ENCODE measurements around the gene GRIP2. TPM values are rescaled to one million over a fixed set of nuclear protein-coding genes. Genes with fewer than 3 reads are reported as not detected.

Gene GRIP2
- total and polyA plus RNA-seq, 9 of the 15 experiments (the other 6 are each of a cell fraction or from before 2014, with no cell fraction given), result 0.01 TPM; not detected in 7

DNA sequence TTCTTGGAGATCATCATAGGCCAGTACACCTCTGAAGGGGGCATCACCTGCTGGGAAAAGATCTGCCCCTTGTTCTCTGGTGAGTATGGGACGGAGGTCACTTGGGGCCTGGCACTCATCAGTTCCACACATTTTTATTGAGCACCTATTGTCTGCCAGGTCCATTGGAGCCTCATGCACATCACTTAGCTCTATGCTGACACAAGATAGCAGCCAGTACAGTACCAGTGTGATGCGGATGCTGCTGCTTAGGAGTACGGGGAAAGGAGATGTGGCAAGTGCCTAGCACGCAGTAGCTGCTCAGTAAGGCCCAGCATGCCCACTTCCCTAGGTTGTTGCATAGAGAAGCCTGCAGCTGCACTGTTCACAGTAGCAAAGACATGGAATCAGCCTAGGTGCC lies 94.4 kb downstream of the GRIP2 start:
- H3K9me1 ChIP-seq (ENCODE audit: control insufficient read depth, insufficient read depth, low read length), result peaks cover 9% of the 10 kb centered on the region
- H3K36me3 ChIP-seq (ENCODE audit: control insufficient read depth, insufficient read depth, low read length), result peaks cover 96% of the 10 kb centered on the region
- no peaks in the 10 kb centered on the region for H3K27me3 ChIP-seq (ENCODE audit: control insufficient read depth in 2 of 2, insufficient read depth in 2 of 2, low read length in 2 of 2)
- BruUV-seq (replicated peaks), result no TSS peak
- H3K9ac ChIP-seq (ENCODE audit: insufficient read depth in 1 of 2, low read depth in 2 of 2, low read length in 2 of 2), result no peak overlapping the region
- peaks cover 42% of the 10 kb centered on the region for H3K79me2 ChIP-seq (ENCODE audit: control insufficient read depth, insufficient read depth, low read length)
- POLR2A ChIA-PET, result interaction anchor here (3.0 kb wide), 1 partner anchor 12 kb away, joined by 10 read pairs; no protein-coding TSS in a partner anchor
- H3K27ac ChIP-seq (ENCODE audit: extremely low read depth, low read depth, low read length), result no peak overlapping the region
- TF ChIP-seq KDM4B (IDR thresholded peaks at IDR 0.05; ENCODE audit: borderline replicate concordance in 2 of 2, low read depth in 1 of 2) (no peak), ZKSCAN1 (IDR thresholded peaks at IDR 0.05; ENCODE audit: low read depth, low read length) (0 out of 2 replicates have a peak, but pooled peaks have one; percentile 22)
- TF ChIP-seq, protein P1, sequence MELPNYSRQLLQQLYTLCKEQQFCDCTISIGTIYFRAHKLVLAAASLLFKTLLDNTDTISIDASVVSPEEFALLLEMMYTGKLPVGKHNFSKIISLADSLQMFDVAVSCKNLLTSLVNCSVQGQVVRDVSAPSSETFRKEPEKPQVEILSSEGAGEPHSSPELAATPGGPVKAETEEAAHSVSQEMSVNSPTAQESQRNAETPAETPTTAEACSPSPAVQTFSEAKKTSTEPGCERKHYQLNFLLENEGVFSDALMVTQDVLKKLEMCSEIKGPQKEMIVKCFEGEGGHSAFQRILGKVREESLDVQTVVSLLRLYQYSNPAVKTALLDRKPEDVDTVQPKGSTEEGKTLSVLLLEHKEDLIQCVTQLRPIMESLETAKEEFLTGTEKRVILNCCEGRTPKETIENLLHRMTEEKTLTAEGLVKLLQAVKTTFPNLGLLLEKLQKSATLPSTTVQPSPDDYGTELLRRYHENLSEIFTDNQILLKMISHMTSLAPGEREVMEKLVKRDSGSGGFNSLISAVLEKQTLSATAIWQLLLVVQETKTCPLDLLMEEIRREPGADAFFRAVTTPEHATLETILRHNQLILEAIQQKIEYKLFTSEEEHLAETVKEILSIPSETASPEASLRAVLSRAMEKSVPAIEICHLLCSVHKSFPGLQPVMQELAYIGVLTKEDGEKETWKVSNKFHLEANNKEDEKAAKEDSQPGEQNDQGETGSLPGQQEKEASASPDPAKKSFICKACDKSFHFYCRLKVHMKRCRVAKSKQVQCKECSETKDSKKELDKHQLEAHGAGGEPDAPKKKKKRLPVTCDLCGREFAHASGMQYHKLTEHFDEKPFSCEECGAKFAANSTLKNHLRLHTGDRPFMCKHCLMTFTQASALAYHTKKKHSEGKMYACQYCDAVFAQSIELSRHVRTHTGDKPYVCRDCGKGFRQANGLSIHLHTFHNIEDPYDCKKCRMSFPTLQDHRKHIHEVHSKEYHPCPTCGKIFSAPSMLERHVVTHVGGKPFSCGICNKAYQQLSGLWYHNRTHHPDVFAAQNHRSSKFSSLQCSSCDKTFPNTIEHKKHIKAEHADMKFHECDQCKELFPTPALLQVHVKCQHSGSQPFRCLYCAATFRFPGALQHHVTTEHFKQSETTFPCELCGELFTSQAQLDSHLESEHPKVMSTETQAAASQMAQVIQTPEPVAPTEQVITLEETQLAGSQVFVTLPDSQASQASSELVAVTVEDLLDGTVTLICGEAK (IDR thresholded peaks at IDR 0.05), result no peak
- TF ChIP-seq, protein P1 (CRISPR knock-in tag; IDR thresholded peaks at IDR 0.05), result 0 out of 2 replicates have a peak, but pooled peaks have one; percentile 18
- TF ChIP-seq, protein P2, sequence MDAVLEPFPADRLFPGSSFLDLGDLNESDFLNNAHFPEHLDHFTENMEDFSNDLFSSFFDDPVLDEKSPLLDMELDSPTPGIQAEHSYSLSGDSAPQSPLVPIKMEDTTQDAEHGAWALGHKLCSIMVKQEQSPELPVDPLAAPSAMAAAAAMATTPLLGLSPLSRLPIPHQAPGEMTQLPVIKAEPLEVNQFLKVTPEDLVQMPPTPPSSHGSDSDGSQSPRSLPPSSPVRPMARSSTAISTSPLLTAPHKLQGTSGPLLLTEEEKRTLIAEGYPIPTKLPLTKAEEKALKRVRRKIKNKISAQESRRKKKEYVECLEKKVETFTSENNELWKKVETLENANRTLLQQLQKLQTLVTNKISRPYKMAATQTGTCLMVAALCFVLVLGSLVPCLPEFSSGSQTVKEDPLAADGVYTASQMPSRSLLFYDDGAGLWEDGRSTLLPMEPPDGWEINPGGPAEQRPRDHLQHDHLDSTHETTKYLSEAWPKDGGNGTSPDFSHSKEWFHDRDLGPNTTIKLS (IDR thresholded peaks at IDR 0.05; ENCODE audit: borderline replicate concordance, low read depth), result no peak
- CTCF ChIA-PET (ENCODE audit: low intra/inter-chr PET ratio), result no interaction called here
- intact Hi-C loops (cut with micrococcal nuclease) (no loop called here), in situ Hi-C loops (cut with MboI) (no loop called here)
- DNase-seq (ENCODE audit: extremely low read depth in 1 of 4, low spot score in 3 of 4) (no peak), FAIRE-seq (no peak), ATAC-seq (no peak)
- peaks cover 2% of the 10 kb centered on the region for H3K9me3 ChIP-seq (replicated peaks; ENCODE audit: control insufficient read depth, insufficient read depth, low read depth, low read length)
- no peak overlapping the region for H3K4me3 ChIP-seq
- no peak overlapping the region for H3K4me2 ChIP-seq (ENCODE audit: insufficient read depth, low read length)
- peaks cover 8 to 20% of the 10 kb centered on the region in 2 experiments; a peak in 3 of 5 replicates for H3K4me1 ChIP-seq (replicated peaks in 1 of 2; ENCODE audit: control insufficient read depth in 2 of 2, insufficient read depth in 2 of 2, low read length in 2 of 2)
- H4K20me1 ChIP-seq (replicated peaks; ENCODE audit: control insufficient read depth, insufficient read depth, low read length), result peaks cover 21% of the 10 kb centered on the region
- 99% methylated on average over 4 of the region's 4 CpGs for WGBS (ENCODE audit: insufficient coverage, low coverage, missing lambda C conversion rate)
- no peak overlapping the region for H2AFZ ChIP-seq (ENCODE audit: low read depth, low read length)

All from K562 (cell line).